GM12891 (cell line): ENCODE data around the gene RAI1.
"Not testable (repeated sequence)": the region's sequence is repeated elsewhere in the genome, so short reads cannot be mapped to it uniquely, and the experiment has no call there.

Experiments
- POLR2A ChIP-seq: IDR thresholded peaks from 2 replicates; pipeline ENCODE4 v1.6.1; 2011; ENCODE audit warnings: low read depth, low read length, control low read depth
- POLR2AphosphoS5 ChIP-seq: IDR thresholded peaks from 2 replicates; pipeline ENCODE4 v1.6.1; 2011; ENCODE audit warnings: low read depth, low read length, control low read depth

DNA sequence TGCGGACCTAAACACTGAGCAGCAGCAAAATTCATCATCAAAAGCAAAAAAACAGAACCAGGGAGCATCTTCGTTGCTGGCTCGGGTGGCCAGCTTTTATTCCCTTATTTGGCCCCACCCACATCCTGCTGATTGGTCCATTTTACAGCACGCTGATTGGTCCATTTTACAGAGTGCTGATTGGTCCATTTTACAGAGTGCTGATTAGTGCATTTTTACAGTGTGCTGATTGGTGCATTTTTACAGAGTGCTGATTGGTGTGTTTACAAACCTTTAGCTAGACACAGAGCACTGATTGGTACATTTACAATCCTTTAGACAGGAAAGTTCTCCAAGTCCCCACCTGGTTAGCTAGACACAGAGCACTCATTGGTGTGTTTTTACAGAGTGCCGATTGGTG lies 48.6 kb upstream of the RAI1 start:
- TF ChIP-seq POLR2AphosphoS5, POLR2A: not testable (repeated sequence)
